Endothelial cell of umbilical vein (primary cell): ENCODE results near the gene PAXX. TPM values are rescaled to one million over a fixed set of nuclear protein-coding genes. Genes with fewer than 3 reads are reported as not detected.

ENCODE experiments used
- BruUV-seq: library from RNA; stranded (reverse); fragments of 400-500 nt; replicated peaks from 2 replicates; lab custom pipeline; 2021; lab: Mats Ljungman, UMichigan
- CTCF ChIA-PET: fragments of 300-600, 350-600 bp; sonication (Branson Sonifier 250); formaldehyde crosslinking; loops from one replicate; lab custom pipeline; 2021; ENCODE audit warnings: antibody characterized with exemption, inconsistent platforms; lab: Charles Lee
- POLR2A ChIA-PET: fragments of 300-600, 350-600 bp; sonication (Branson Sonifier 250); formaldehyde crosslinking; loops from one replicate; lab custom pipeline; 2021; ENCODE audit warnings: antibody characterized with exemption, inconsistent platforms; lab: Charles Lee
- DNase-seq: peaks from one replicate; pipeline ENCODE4 v3.0.0-alpha.2; 2011; ENCODE audit warnings: low read depth, low spot score
- FAIRE-seq: peaks from 2 replicates; lab custom pipeline; 2011; peaks lifted over from hg19 to GRCh38; lab: Jason Lieb, UNC
- H2AFZ ChIP-seq: 2 replicates; pipeline ENCODE4 v1.6.0; 2012; ENCODE audit warnings: low read depth, low read length, control low read depth, inconsistent platforms
- H3K27ac ChIP-seq: 2 replicates; pipeline ENCODE4 v1.5.1; 2011; ENCODE audit warnings: low read depth, mild to moderate bottlenecking, control low read depth, low read length, moderate library complexity; ENCODE audit not compliant: insufficient read depth
- H3K27me3 ChIP-seq, 2 experiments: 2 replicates each; pipeline versions ENCODE4 v1.6.0 to v1.6.1; 2011; ENCODE audit warnings: low read length in 2 of 2, mixed read lengths in 1 of 2; ENCODE audit not compliant: control insufficient read depth in 2 of 2, insufficient read depth in 2 of 2
- H3K36me3 ChIP-seq, 2 experiments: 2 replicates in 1 of 2; 3 replicates in 1 of 2; pipeline ENCODE4 v1.5.1; 2011; ENCODE audit warnings: low read length in 2 of 2, mild to moderate bottlenecking in 1 of 2, moderate library complexity in 1 of 2; ENCODE audit not compliant: control insufficient read depth in 2 of 2, insufficient read depth in 2 of 2; ENCODE audit errors: extremely low read depth in 1 of 2
- H3K4me1 ChIP-seq: 3 replicates; pipeline ENCODE4 v1.5.1; 2011; ENCODE audit warnings: mild to moderate bottlenecking, low read length; ENCODE audit not compliant: control insufficient read depth, insufficient read depth; ENCODE audit errors: extremely low read depth
- H3K4me2 ChIP-seq: 2 replicates; pipeline ENCODE4 v1.6.1; 2011; ENCODE audit warnings: low read length, control low read depth, mixed read lengths; ENCODE audit not compliant: insufficient read depth
- H3K4me3 ChIP-seq, 3 experiments: fragments of 200-600 bp in 1 of 3; sonication (generic), shearing (Covaris generic) in 1 of 3; replicated peaks in 1 of 3; 2 replicates each; pipeline ENCODE4 v1.5.1; 2011 to 2016; ENCODE audit warnings: control low read depth in 3 of 3, low read length in 3 of 3, mild to moderate bottlenecking in 2 of 3, inconsistent platforms in 1 of 3, low read depth in 1 of 3, moderate library complexity in 1 of 3; ENCODE audit not compliant: insufficient read depth in 1 of 3
- H3K79me2 ChIP-seq: 2 replicates; pipeline ENCODE4 v1.6.0; 2012; ENCODE audit warnings: low read length, inconsistent platforms; ENCODE audit not compliant: control insufficient read depth, insufficient read depth
- H3K9ac ChIP-seq: replicated peaks from 2 replicates; pipeline ENCODE3; 2011; ENCODE audit warnings: low read length, control low read depth; ENCODE audit not compliant: insufficient read depth; ENCODE audit errors: extremely low read depth
- H3K9me1 ChIP-seq: replicated peaks from 3 replicates; pipeline ENCODE4 v1.6.0; 2011; ENCODE audit warnings: mild to moderate bottlenecking, low read length; ENCODE audit not compliant: control insufficient read depth, insufficient read depth; ENCODE audit errors: extremely low read depth
- H3K9me3 ChIP-seq: replicated peaks from 2 replicates; pipeline ENCODE4 v1.5.1; 2012; ENCODE audit warnings: low read length, inconsistent platforms; ENCODE audit not compliant: control insufficient read depth, insufficient read depth
- H4K20me1 ChIP-seq: replicated peaks from 2 replicates; pipeline ENCODE3; 2011; ENCODE audit warnings: mild to moderate bottlenecking, low read length; ENCODE audit not compliant: control insufficient read depth, insufficient read depth; ENCODE audit errors: extremely low read depth
- EZH2 ChIP-seq: IDR thresholded peaks from 2 replicates; pipeline ENCODE4 v1.6.1; 2012; ENCODE audit warnings: borderline replicate concordance, low read depth, mild to moderate bottlenecking, moderate library complexity, low read length, inconsistent platforms; ENCODE audit not compliant: severe bottlenecking
- FOS ChIP-seq: IDR thresholded peaks from 2 replicates; pipeline ENCODE4 v1.6.1; 2011; ENCODE audit warnings: mild to moderate bottlenecking, low read length, moderate library complexity, borderline replicate concordance; ENCODE audit not compliant: insufficient read depth
- GATA2 ChIP-seq: IDR thresholded peaks from 2 replicates; pipeline ENCODE4 v1.7.0; 2011; ENCODE audit warnings: low read depth, mild to moderate bottlenecking, moderate library complexity, mixed read lengths, low read length; ENCODE audit not compliant: insufficient read length, insufficient read depth
- JUN ChIP-seq: IDR thresholded peaks from 2 replicates; pipeline ENCODE4 v1.6.1; 2011; ENCODE audit warnings: borderline replicate concordance, low read depth; ENCODE audit not compliant: insufficient read length, insufficient read depth
- MYC ChIP-seq: IDR thresholded peaks from one replicate; pipeline ENCODE4 v1.6.1; 2011; ENCODE audit warnings: mild to moderate bottlenecking, low read depth, low read length
- POLR2A ChIP-seq: IDR thresholded peaks from 2 replicates; pipeline ENCODE4 v1.6.1; 2012; ENCODE audit warnings: low read depth, mild to moderate bottlenecking, control low read depth, low read length
- POLR2AphosphoS5 ChIP-seq: IDR thresholded peaks from 2 replicates; pipeline ENCODE4 v1.6.1; 2012; ENCODE audit warnings: low read depth, mild to moderate bottlenecking, control low read depth, low read length, moderate library complexity; ENCODE audit not compliant: insufficient read depth
- dilution Hi-C: fragments of 300-500 bp; cut with MboI; formaldehyde crosslinking; loops from one replicate; pipeline ENCODE4 v1.15.0; 2019; ENCODE audit warnings: low sequenced_read_pairs; ENCODE audit not compliant: extremely low pct_ligation_motif_present
- intact Hi-C: fragments of 100-400 bp; cut with micrococcal nuclease; formaldehyde crosslinking; loops from one replicate; pipeline ENCODE4 v1.10.0; 2022
- polyA plus RNA-seq, 4 experiments: library from polyadenylated mRNA; depleted of rRNA in 3 of 4; stranded (reverse) in 3 of 4; unstranded in 1 of 4; fragments of >200 nt; gene quantifications; 2 replicates each; pipeline versions ENCODE4 v1.2.1 to v1.2.3, GENCODE V29; 2011 to 2012; ENCODE audit warnings: missing spikeins in 1 of 4
- total RNA-seq: library from RNA; stranded (reverse); gene quantifications from 2 replicates; pipeline ENCODE4 v1.2.3, GENCODE V29; 2021
- TF ChIP-seq, protein P1 (sequence below): IDR thresholded peaks from 2 replicates; pipeline ENCODE4 v1.6.1; 2011; ENCODE audit not compliant: insufficient read depth, insufficient read length
- TF ChIP-seq, protein P2 (sequence below), 2 donors: IDR thresholded peaks; 1 replicate in 1 of 2; 2 replicates in 1 of 2; pipeline ENCODE4 v1.5.1; 2011; ENCODE audit warnings: low read length in 2 of 2, mild to moderate bottlenecking in 2 of 2, moderate library complexity in 2 of 2, control low read depth in 1 of 2, inconsistent platforms in 1 of 2, low read depth in 1 of 2; ENCODE audit not compliant: insufficient read depth in 1 of 2; ENCODE audit errors: extremely low read depth in 1 of 2

PAXX gene
- total and polyA plus RNA-seq, 2 donors (not counting 3 experiments of a cell fraction or from before 2014, with no cell fraction given), result 34.0 to 35.0 TPM

- H3K4me2 ChIP-seq, result no peak overlapping the region
- no peaks in the 10 kb centered on the region for H3K36me3 ChIP-seq
- H3K27ac ChIP-seq, result no peak overlapping the region
- no peak overlapping the region for H3K9ac ChIP-seq
- H3K27me3 ChIP-seq, result no peaks in the 10 kb centered on the region
- TF ChIP-seq, protein P1, sequence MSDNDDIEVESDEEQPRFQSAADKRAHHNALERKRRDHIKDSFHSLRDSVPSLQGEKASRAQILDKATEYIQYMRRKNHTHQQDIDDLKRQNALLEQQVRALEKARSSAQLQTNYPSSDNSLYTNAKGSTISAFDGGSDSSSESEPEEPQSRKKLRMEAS, result no peak
- no peak for TF ChIP-seq FOS
- TF ChIP-seq MYC, result no peak
- TF ChIP-seq, protein P2, sequence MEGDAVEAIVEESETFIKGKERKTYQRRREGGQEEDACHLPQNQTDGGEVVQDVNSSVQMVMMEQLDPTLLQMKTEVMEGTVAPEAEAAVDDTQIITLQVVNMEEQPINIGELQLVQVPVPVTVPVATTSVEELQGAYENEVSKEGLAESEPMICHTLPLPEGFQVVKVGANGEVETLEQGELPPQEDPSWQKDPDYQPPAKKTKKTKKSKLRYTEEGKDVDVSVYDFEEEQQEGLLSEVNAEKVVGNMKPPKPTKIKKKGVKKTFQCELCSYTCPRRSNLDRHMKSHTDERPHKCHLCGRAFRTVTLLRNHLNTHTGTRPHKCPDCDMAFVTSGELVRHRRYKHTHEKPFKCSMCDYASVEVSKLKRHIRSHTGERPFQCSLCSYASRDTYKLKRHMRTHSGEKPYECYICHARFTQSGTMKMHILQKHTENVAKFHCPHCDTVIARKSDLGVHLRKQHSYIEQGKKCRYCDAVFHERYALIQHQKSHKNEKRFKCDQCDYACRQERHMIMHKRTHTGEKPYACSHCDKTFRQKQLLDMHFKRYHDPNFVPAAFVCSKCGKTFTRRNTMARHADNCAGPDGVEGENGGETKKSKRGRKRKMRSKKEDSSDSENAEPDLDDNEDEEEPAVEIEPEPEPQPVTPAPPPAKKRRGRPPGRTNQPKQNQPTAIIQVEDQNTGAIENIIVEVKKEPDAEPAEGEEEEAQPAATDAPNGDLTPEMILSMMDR (IDR thresholded peaks at IDR 0.05; ENCODE audit: extremely low read depth in 1 of 2, insufficient read depth in 1 of 2, low read depth in 1 of 2, low read length in 2 of 2), result no peak
- TF ChIP-seq POLR2A, result no peak
- no peak for TF ChIP-seq JUN
- TF ChIP-seq GATA2, result no peak
- TF ChIP-seq POLR2AphosphoS5, result no peak
- no peak for TF ChIP-seq EZH2
- no peaks in the 10 kb centered on the region for H3K79me2 ChIP-seq
- intact Hi-C loops (no loop called here), dilution Hi-C loops (no loop called here)
- DNase-seq, result no peak
- H3K4me1 ChIP-seq, result no peaks in the 10 kb centered on the region
- H3K9me1 ChIP-seq, result no peaks in the 10 kb centered on the region
- no peaks in the 10 kb centered on the region for H4K20me1 ChIP-seq
- no peak overlapping the region for H3K4me3 ChIP-seq
- no peaks in the 10 kb centered on the region for H3K9me3 ChIP-seq
- no peak for FAIRE-seq
- H2AFZ ChIP-seq, result no peak overlapping the region
- ChIA-PET POLR2A (no interaction called here), CTCF (interaction anchor here (1.4 to 1.8 kb wide), 3 partner anchors 8 to 24 kb away, joined by 3 to 17 read pairs (median 4); no protein-coding TSS in a partner anchor)
- BruUV-seq, result no TSS peak
Observed at GRCh38 chr9:137021568-137021978, 29.4 kb downstream of the PAXX start.
